ENCODE measurements around the gene RNF168.

- TF ChIP-seq ZSCAN20 (CRISPR knock-in tag; IDR thresholded peaks at IDR 0.05) (no peak), CTCF (IDR thresholded peaks at IDR 0.05) (no peak), POLR2A (IDR thresholded peaks at IDR 0.05; ENCODE audit: low read length) (peak; percentile 75), SMC3 (IDR thresholded peaks at IDR 0.05) (no peak), EP300 (IDR thresholded peaks at IDR 0.05) (no peak), HEYL (CRISPR knock-in tag; IDR thresholded peaks at IDR 0.05) (no peak)
Observed at GRCh38 chr3:196432137-196432879, 71.3 kb downstream of the RNF168 start, which contains the start of gene UBXN7.
